Measurements from ENCODE around the gene BCL11A. TPM values are rescaled to one million over a fixed set of nuclear protein-coding genes. Genes with fewer than 3 reads are reported as not detected.

BCL11A gene
- total RNA-seq, 1 donor from 2014 or later, result 0.67 TPM

DNA sequence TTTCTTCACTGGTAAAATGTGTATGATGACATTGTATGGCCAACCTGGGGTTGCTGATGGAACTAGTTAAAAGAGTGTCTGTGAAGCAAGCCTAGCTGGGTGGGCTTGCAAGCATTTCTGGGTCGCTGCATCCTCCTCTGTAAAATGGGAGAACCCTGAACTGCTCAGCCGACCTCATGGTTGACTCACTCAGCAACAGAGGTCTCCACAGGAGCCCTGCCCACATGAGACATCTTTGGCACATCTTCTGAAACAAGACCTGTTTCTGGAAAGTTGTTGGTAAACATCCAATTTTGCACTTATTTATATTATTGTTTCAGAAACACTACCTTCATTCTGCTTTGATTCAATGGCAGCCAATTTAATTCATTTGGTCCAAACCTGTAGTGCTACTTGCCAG is 52.6 kb downstream of the BCL11A start:
- peaks cover 15% of the 10 kb centered on the region for H3K4me1 ChIP-seq
- no peaks in the 10 kb centered on the region for H3K27me3 ChIP-seq
- no peaks in the 10 kb centered on the region for H4K20me1 ChIP-seq (ENCODE audit: low read depth)
- H3K9me3 ChIP-seq (ENCODE audit: low read depth), result no peaks in the 10 kb centered on the region
- H3K27me3 Mint-ChIP-seq (ENCODE audit: insufficient read depth, low read depth), result peaks cover 3% of the 10 kb centered on the region
- no peak overlapping the region for H3K9ac ChIP-seq
- TF ChIP-seq EZH2phosphoT487 (IDR thresholded peaks at IDR 0.05) (no peak), EZH2 (IDR thresholded peaks at IDR 0.05) (no peak)
- TF ChIP-seq, protein P1, sequence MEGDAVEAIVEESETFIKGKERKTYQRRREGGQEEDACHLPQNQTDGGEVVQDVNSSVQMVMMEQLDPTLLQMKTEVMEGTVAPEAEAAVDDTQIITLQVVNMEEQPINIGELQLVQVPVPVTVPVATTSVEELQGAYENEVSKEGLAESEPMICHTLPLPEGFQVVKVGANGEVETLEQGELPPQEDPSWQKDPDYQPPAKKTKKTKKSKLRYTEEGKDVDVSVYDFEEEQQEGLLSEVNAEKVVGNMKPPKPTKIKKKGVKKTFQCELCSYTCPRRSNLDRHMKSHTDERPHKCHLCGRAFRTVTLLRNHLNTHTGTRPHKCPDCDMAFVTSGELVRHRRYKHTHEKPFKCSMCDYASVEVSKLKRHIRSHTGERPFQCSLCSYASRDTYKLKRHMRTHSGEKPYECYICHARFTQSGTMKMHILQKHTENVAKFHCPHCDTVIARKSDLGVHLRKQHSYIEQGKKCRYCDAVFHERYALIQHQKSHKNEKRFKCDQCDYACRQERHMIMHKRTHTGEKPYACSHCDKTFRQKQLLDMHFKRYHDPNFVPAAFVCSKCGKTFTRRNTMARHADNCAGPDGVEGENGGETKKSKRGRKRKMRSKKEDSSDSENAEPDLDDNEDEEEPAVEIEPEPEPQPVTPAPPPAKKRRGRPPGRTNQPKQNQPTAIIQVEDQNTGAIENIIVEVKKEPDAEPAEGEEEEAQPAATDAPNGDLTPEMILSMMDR (IDR thresholded peaks at IDR 0.05), result no peak
- H3K9me3 Mint-ChIP-seq, result no peaks in the 10 kb centered on the region
- H2AFZ ChIP-seq (replicated peaks), result no peak overlapping the region
- peaks cover 11% of the 10 kb centered on the region for H3F3A ChIP-seq (ENCODE audit: low read depth)
- H3K4me3 Mint-ChIP-seq, result no peak overlapping the region
- no peaks in the 10 kb centered on the region for H3K36me3 ChIP-seq
- DNase-seq (ENCODE audit: low spot score), result no peak
- peaks cover 2% of the 10 kb centered on the region for H3K4me1 Mint-ChIP-seq
- no peak overlapping the region for H3K4me3 ChIP-seq
- H3K27ac Mint-ChIP-seq, result no peak overlapping the region
- H3K27ac ChIP-seq, result no peak overlapping the region
- no peaks in the 10 kb centered on the region for H3K79me2 ChIP-seq (ENCODE audit: low read depth)
- H3K36me3 Mint-ChIP-seq, result no peaks in the 10 kb centered on the region
- H3K4me2 ChIP-seq, result no peak overlapping the region

DNA sequence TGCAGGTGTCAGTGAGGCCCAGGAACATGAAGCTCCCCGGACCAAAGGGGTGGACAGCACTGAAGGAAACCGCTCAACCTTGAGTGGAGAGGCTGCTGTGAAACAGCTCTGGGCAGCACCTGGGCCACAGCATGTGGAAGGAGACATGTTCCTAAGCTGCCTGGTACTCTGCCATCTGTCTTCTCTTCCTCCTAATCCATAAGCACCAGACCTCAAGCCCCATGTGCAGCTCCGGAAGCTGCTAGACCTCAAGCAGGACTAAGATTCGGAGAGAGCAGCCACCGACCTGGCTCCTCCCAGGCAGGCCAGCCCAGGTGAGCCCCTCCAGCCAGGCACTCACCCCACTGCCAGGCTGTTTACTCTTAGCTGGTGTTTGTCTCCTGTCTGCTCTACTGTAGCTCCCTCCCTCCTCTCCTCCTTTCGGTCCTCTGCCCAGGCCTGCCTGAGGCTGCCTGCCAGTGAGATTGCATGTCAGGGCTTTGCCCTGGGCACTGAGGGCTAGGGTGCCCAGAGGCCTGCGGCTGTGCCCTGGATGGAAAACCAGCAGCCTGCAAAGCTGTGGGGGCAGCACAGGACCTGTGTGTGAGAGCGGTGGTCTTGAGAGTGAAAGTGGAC is 53.7 kb downstream of the BCL11A start:
- H3K79me2 ChIP-seq (ENCODE audit: low read depth), result no peaks in the 10 kb centered on the region
- H3F3A ChIP-seq (ENCODE audit: low read depth), result peaks cover 11% of the 10 kb centered on the region
- no peak overlapping the region for H3K4me3 ChIP-seq
- TF ChIP-seq, protein P1 (IDR thresholded peaks at IDR 0.05), result no peak
- TF ChIP-seq EZH2phosphoT487 (IDR thresholded peaks at IDR 0.05), result no peak
- TF ChIP-seq EZH2 (IDR thresholded peaks at IDR 0.05), result no peak
- H3K9me3 ChIP-seq (ENCODE audit: low read depth), result no peaks in the 10 kb centered on the region
- no peaks in the 10 kb centered on the region for H3K36me3 ChIP-seq
- no peak overlapping the region for H3K27ac ChIP-seq
- Mint-ChIP-seq H3K9me3 (no peaks in the 10 kb centered on the region), H3K27me3 (ENCODE audit: insufficient read depth, low read depth) (peaks cover 3% of the 10 kb centered on the region), H3K27ac (no peak overlapping the region), H3K4me1 (peaks cover 2% of the 10 kb centered on the region), H3K36me3 (no peaks in the 10 kb centered on the region), H3K4me3 (no peak overlapping the region)
- H2AFZ ChIP-seq (replicated peaks), result no peak overlapping the region
- no peak overlapping the region for H3K9ac ChIP-seq
- no peak for DNase-seq (ENCODE audit: low spot score)
- no peaks in the 10 kb centered on the region for H3K27me3 ChIP-seq
- no peaks in the 10 kb centered on the region for H4K20me1 ChIP-seq (ENCODE audit: low read depth)
- no peak overlapping the region for H3K4me2 ChIP-seq
- H3K4me1 ChIP-seq, result peaks cover 18% of the 10 kb centered on the region

DNA sequence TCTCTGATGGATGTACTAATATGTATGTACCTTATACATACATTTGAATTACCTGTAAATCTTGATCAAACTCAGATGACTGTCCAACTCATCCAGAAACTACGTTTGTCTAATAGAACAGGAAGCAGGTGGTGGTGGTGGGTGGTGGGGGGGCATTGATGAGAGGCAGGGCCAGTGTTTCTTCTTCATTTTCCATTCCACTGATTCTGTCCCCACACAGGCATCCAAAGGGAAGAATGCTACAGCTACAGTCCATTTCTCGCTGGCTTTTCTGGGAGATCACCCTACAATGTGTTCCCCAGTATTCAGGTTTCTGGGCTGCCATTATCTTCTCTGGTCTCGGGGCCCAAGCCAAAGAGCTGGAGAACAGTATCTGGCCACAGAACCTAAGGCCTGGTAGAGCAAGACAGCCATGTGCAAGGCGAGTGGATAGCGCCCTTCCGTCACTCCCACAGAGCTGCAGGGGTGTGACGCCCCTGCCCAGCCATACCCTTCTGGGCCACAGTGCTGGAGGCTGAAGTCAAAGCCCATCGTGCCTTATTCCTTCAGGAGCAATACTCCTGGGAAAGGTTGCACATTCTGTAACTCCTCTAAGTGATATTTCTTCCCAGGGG is 54.5 kb downstream of the BCL11A start:
- Histone ChIP-seq H3K79me2 (ENCODE audit: low read depth) (no peaks in the 10 kb centered on the region), H3K4me2 (no peak overlapping the region), H3K36me3 (no peaks in the 10 kb centered on the region), H3K9ac (no peak overlapping the region), H3K27ac (no peak overlapping the region), H3K9me3 (ENCODE audit: low read depth) (no peaks in the 10 kb centered on the region), H3K4me1 (peaks cover 18% of the 10 kb centered on the region), H2AFZ (replicated peaks) (no peak overlapping the region), H3K27me3 (no peaks in the 10 kb centered on the region), H3F3A (ENCODE audit: low read depth) (peaks cover 11% of the 10 kb centered on the region), H4K20me1 (ENCODE audit: low read depth) (no peaks in the 10 kb centered on the region), H3K4me3 (no peak overlapping the region)
- DNase-seq (ENCODE audit: low spot score), result no peak
- Mint-ChIP-seq H3K27ac (no peak overlapping the region), H3K36me3 (no peaks in the 10 kb centered on the region), H3K4me1 (peaks cover 5% of the 10 kb centered on the region), H3K27me3 (ENCODE audit: insufficient read depth, low read depth) (peaks cover 5% of the 10 kb centered on the region), H3K4me3 (no peak overlapping the region), H3K9me3 (no peaks in the 10 kb centered on the region)
- TF ChIP-seq EZH2phosphoT487 (IDR thresholded peaks at IDR 0.05) (no peak), EZH2 (IDR thresholded peaks at IDR 0.05) (no peak)
- TF ChIP-seq, protein P1 (IDR thresholded peaks at IDR 0.05), result no peak

All from neural progenitor cell (in vitro differentiated cells).